Suprapubic skin (tissue), 4 donors: Measurements from ENCODE around the gene ZNF598.

Experiments used
- CTCF ChIP-seq, 2 donors: fragments of 200-600 bp in 1 of 2; fragments of 450-650 bp in 1 of 2; sonication (generic) in 1 of 2; IDR thresholded peaks; one replicate each; pipeline ENCODE4 v1.5.1; 2016 to 2019; ENCODE audit warnings: antibody characterized with exemption in 2 of 2, mild to moderate bottlenecking in 1 of 2, moderate library complexity in 1 of 2
- EP300 ChIP-seq: sonication (generic); formaldehyde crosslinking; IDR thresholded peaks from one replicate; pipeline ENCODE4 v1.6.1; 2017; ENCODE audit warnings: antibody characterized with exemption
- POLR2A ChIP-seq, 2 donors: fragments of 450-650 bp; IDR thresholded peaks; one replicate each; pipeline ENCODE4 v1.6.1; 2017; ENCODE audit warnings: antibody characterized with exemption in 2 of 2, mild to moderate bottlenecking in 2 of 2, moderate library complexity in 2 of 2
- POLR2AphosphoS5 ChIP-seq, 3 donors: sonication (generic); formaldehyde crosslinking; IDR thresholded peaks; one replicate each; pipeline ENCODE4 v1.6.1; 2017; ENCODE audit warnings: antibody characterized with exemption in 3 of 3

- TF ChIP-seq CTCF (IDR thresholded peaks at IDR 0.05), result no peak
- TF ChIP-seq POLR2A (IDR thresholded peaks at IDR 0.05), result no peak
- TF ChIP-seq POLR2AphosphoS5 (IDR thresholded peaks at IDR 0.05), result no peak
- TF ChIP-seq EP300, result no peak
These were observed 46.5 kb upstream of the ZNF598 start for GRCh38 chr16:2056077-2056476.
